ENCODE results near the gene RHOBTB3. TPM values are rescaled to one million over a fixed set of nuclear protein-coding genes. Genes with fewer than 3 reads are reported as not detected.

The RHOBTB3 gene
- total RNA-seq, 1 donor, result 314 TPM

DNA sequence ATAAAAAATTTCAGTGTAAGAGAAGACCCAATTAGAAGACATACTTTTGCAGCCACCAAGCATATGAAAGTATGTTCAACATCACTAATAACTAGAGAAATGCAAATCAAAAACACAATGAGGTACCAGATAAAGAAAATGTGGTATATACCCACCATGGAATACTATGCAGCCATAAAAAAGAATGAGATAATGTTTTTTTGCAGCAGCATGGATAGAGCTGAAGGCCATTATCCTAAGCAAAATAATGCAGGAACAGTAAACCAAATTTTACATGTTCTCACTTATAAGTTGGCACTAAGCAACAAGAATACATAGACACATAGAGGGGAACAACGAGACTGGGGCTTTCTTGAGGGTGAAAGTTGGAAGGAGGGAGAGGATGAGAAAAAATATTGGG is 41.5 kb upstream of the RHOBTB3 start:
- no peaks in the 10 kb centered on the region for H3K36me3 ChIP-seq (ENCODE audit: insufficient read depth, low read length)
- no peaks in the 10 kb centered on the region for H3K4me1 ChIP-seq (ENCODE audit: insufficient read depth, low read length)
- no peaks in the 10 kb centered on the region for H3K79me2 ChIP-seq (ENCODE audit: insufficient read depth, low read length)
- H3K9me3 ChIP-seq (ENCODE audit: low read depth, low read length), result no peaks in the 10 kb centered on the region
- no peak overlapping the region for H3K4me2 ChIP-seq (ENCODE audit: insufficient read depth, low read length)
- no peak for TF ChIP-seq CTCF (IDR thresholded peaks at IDR 0.05; ENCODE audit: extremely low read depth, low read depth, low read length)
- no peaks in the 10 kb centered on the region for H3K27me3 ChIP-seq (ENCODE audit: insufficient read depth, low read length)
- no peak overlapping the region for H3K27ac ChIP-seq (ENCODE audit: low read depth, low read length)
- H3K4me3 ChIP-seq (ENCODE audit: insufficient read depth, low read length), result no peak overlapping the region
- no peak for DNase-seq (ENCODE audit: insufficient read length, low spot score, missing footprints)
- H2AFZ ChIP-seq (ENCODE audit: low read length), result no peak overlapping the region
- no peaks in the 10 kb centered on the region for H4K20me1 ChIP-seq (ENCODE audit: insufficient read depth, low read length)

- H3K27ac ChIP-seq (ENCODE audit: low read depth, low read length), result no peak overlapping the region
- H3K4me3 ChIP-seq (ENCODE audit: insufficient read depth, low read length), result no peak overlapping the region
- H4K20me1 ChIP-seq (ENCODE audit: insufficient read depth, low read length), result no peaks in the 10 kb centered on the region
- no peaks in the 10 kb centered on the region for H3K9me3 ChIP-seq (ENCODE audit: low read depth, low read length)
- H3K4me1 ChIP-seq (ENCODE audit: insufficient read depth, low read length), result no peaks in the 10 kb centered on the region
- no peak for DNase-seq (ENCODE audit: insufficient read length, low spot score, missing footprints)
- H3K36me3 ChIP-seq (ENCODE audit: insufficient read depth, low read length), result no peaks in the 10 kb centered on the region
- no peak overlapping the region for H2AFZ ChIP-seq (ENCODE audit: low read length)
- no peak overlapping the region for H3K4me2 ChIP-seq (ENCODE audit: insufficient read depth, low read length)
- TF ChIP-seq CTCF (IDR thresholded peaks at IDR 0.05; ENCODE audit: extremely low read depth, low read depth, low read length), result no peak
- no peaks in the 10 kb centered on the region for H3K79me2 ChIP-seq (ENCODE audit: insufficient read depth, low read length)
- no peaks in the 10 kb centered on the region for H3K27me3 ChIP-seq (ENCODE audit: insufficient read depth, low read length)
Measured at GRCh38 chr5:95690333-95690732, 40.8 kb upstream of the RHOBTB3 start.

DNA sequence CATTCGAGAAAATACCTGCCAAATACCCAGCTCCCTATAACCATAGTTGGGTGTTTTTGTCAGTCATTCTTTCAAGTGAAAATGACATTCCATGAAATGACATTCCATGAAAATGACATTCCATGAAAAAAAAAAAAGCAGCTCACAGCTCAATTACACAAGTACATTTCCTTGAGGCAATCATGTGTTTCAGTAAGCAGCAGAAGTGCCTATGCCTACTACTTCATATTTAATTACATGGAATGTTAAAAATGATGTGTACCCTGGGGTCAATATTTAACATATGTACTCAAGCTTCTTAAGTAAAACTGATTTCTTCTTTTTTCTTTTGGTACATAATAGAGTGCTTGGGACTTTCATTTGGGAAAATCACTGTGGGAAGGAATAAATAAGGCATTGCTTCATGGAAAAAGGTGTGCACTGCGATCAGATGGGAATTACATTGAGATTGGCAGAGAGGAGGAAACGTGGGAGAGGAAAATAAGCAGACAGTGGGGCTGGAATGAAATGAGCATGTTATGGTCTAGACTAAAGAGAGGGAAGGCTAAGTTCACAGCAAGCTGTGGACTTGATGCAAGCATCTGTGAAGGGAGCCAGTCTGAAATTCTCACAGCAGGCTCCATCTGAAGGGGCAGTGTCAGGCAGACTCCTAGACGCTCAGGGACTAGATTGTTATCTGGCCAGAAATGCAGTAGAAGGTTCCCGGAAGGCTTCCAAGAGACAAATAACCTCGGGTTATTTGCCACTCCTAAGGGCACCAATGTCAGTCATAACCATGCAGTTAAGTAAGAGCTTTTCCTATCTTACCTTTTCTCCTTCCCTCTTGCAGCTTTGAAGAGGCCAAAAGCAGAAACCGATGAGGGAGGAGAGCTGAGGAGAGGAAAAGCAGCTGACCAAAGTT is 33.1 kb upstream of the RHOBTB3 start:
- no peaks in the 10 kb centered on the region for H3K27me3 ChIP-seq (ENCODE audit: insufficient read depth, low read length)

More for the DNA sequence above, 33.1 kb upstream of the RHOBTB3 start:
- H4K20me1 ChIP-seq (ENCODE audit: insufficient read depth, low read length), result no peaks in the 10 kb centered on the region
- no peak overlapping the region for H3K4me2 ChIP-seq (ENCODE audit: insufficient read depth, low read length)
- no peak for DNase-seq (ENCODE audit: insufficient read length, low spot score, missing footprints)
- no peaks in the 10 kb centered on the region for H3K4me1 ChIP-seq (ENCODE audit: insufficient read depth, low read length)
- H3K79me2 ChIP-seq (ENCODE audit: insufficient read depth, low read length), result no peaks in the 10 kb centered on the region
- H2AFZ ChIP-seq (ENCODE audit: low read length), result no peak overlapping the region
- no peak for TF ChIP-seq CTCF (IDR thresholded peaks at IDR 0.05; ENCODE audit: extremely low read depth, low read depth, low read length)
- no peaks in the 10 kb centered on the region for H3K36me3 ChIP-seq (ENCODE audit: insufficient read depth, low read length)
- H3K9me3 ChIP-seq (ENCODE audit: low read depth, low read length), result no peaks in the 10 kb centered on the region
- H3K27ac ChIP-seq (ENCODE audit: low read depth, low read length), result no peak overlapping the region
- H3K4me3 ChIP-seq (ENCODE audit: insufficient read depth, low read length), result no peak overlapping the region

Measured in osteoblast (primary cell).